HepG2 (cell line): ENCODE measurements around the gene SETD1B.

Experiments used
- FOXA1 ChIP-seq, 2 experiments: fragments of 450-650 bp in 1 of 2; sonication (generic) in 1 of 2; formaldehyde crosslinking in 1 of 2; IDR thresholded peaks; 2 replicates each; pipeline versions ENCODE4 v1.4.0 to v1.6.1; 2016 to 2020; ENCODE audit warnings: missing genetic modification reagents in 1 of 2
- GABPA ChIP-seq, 2 experiments: IDR thresholded peaks; 2 replicates each; pipeline ENCODE4 v1.6.1; 2011 to 2016; ENCODE audit warnings: low read depth in 2 of 2, low read length in 1 of 2, missing biosample characterization in 1 of 2, missing genetic modification characterization in 1 of 2
- MIXL1 ChIP-seq: IDR thresholded peaks from 2 replicates; pipeline ENCODE4 v1.6.1; 2016
- NPAS2 ChIP-seq: sonication (generic); formaldehyde crosslinking; IDR thresholded peaks from 2 replicates; pipeline ENCODE4 v1.8.0; 2022; ENCODE audit warnings: mild to moderate bottlenecking, missing genetic modification reagents, borderline replicate concordance
- POLR2AphosphoS5 ChIP-seq: IDR thresholded peaks from 2 replicates; pipeline ENCODE4 v1.6.1; 2012; ENCODE audit warnings: low read depth, low read length
- TF ChIP-seq, protein P1 (sequence below): IDR thresholded peaks from 2 replicates; pipeline ENCODE4 v1.6.1; 2016
- TF ChIP-seq, protein P2 (sequence below): sonication (generic); formaldehyde crosslinking; IDR thresholded peaks from 2 replicates; pipeline ENCODE4 v1.4.0; 2020; ENCODE audit warnings: mild to moderate bottlenecking, missing genetic modification reagents

DNA sequence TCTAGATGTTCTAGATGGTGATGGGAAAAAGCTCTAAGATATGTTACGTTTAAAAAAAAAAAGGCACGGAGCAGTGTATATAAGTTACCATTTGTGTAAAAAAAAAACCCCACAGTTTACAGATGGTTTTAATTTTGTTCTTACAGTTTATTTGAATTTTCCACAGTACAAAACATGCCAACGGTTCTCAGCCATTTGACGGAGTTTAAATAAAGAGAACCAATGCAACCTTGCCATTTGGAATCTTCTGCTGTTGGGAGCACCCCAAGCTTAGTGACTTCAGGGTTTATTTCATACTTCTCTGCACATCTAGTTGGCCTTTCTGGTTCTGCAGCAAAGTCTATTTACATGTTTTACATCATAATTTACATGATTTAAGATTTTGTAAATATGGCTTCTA lies 62.5 kb downstream of the SETD1B start:
- TF ChIP-seq GABPA (IDR thresholded peaks at IDR 0.05; ENCODE audit: low read depth, low read length) (no peak), GABPA (CRISPR knock-in tag; IDR thresholded peaks at IDR 0.05; ENCODE audit: low read depth) (no peak), POLR2AphosphoS5 (no peak), NPAS2 (CRISPR knock-in tag) (no peak), FOXA1 (IDR thresholded peaks at IDR 0.05) (no peak), FOXA1 (CRISPR knock-in tag; IDR thresholded peaks at IDR 0.05) (no peak), MIXL1 (CRISPR knock-in tag) (no peak)
- TF ChIP-seq, protein P1, sequence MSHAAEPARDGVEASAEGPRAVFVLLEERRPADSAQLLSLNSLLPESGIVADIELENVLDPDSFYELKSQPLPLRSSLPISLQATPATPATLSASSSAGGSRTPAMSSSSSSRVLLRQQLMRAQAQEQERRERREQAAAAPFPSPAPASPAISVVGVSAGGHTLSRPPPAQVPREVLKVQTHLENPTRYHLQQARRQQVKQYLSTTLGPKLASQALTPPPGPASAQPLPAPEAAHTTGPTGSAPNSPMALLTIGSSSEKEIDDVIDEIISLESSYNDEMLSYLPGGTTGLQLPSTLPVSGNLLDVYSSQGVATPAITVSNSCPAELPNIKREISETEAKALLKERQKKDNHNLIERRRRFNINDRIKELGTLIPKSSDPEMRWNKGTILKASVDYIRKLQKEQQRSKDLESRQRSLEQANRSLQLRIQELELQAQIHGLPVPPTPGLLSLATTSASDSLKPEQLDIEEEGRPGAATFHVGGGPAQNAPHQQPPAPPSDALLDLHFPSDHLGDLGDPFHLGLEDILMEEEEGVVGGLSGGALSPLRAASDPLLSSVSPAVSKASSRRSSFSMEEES (CRISPR knock-in tag), result no peak
- TF ChIP-seq, protein P2, sequence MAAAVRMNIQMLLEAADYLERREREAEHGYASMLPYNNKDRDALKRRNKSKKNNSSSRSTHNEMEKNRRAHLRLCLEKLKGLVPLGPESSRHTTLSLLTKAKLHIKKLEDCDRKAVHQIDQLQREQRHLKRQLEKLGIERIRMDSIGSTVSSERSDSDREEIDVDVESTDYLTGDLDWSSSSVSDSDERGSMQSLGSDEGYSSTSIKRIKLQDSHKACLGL (CRISPR knock-in tag), result no peak
